ENCODE data around the gene GOLGA3.

DNA sequence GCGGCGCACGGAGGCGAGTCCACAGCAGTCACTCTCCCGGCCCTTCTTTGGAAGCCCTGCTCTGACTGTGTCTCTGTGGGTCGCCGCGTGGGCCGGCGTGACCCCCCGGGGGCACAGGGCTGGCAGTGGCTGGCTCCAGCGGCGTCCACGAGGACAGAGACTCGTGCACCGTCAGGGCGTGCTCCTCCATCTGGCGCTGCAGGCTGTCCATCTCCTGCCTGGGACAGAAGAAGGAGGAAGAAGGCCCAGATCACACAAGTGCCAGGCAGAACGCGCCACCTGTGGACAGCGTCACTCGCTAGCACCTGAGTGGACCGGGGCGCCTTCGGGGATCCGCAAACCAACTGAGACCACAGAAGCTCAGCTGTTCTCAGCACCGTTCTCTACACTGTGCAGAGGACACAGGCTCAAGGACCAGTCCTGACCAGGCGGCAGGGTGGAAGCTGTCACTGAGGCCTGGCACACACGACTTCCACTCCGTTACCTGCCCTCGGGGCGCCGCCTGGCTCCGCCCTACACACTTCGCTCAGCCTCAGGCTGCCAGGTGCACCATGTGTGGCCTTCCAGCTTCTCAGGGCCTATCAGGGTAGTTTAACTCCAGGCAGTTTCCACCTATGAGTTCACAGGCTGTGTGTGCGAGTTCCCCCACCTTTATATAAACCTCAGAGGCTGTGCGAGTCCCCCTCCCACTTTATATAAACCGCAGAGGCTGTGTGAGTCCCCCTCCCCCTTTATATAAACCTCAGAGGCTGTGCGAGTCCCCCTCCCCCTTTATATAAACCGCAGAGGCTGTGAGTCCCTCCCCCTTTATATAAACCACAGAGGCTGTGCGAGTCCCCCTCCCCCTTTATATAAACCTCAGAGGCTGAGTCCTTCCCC, 55.4 kb downstream of the GOLGA3 start:
- TF ChIP-seq EZH2 (IDR thresholded peaks at IDR 0.05; ENCODE audit: low read depth, unreplicated experiment): no peak
- TF ChIP-seq, protein P1, sequence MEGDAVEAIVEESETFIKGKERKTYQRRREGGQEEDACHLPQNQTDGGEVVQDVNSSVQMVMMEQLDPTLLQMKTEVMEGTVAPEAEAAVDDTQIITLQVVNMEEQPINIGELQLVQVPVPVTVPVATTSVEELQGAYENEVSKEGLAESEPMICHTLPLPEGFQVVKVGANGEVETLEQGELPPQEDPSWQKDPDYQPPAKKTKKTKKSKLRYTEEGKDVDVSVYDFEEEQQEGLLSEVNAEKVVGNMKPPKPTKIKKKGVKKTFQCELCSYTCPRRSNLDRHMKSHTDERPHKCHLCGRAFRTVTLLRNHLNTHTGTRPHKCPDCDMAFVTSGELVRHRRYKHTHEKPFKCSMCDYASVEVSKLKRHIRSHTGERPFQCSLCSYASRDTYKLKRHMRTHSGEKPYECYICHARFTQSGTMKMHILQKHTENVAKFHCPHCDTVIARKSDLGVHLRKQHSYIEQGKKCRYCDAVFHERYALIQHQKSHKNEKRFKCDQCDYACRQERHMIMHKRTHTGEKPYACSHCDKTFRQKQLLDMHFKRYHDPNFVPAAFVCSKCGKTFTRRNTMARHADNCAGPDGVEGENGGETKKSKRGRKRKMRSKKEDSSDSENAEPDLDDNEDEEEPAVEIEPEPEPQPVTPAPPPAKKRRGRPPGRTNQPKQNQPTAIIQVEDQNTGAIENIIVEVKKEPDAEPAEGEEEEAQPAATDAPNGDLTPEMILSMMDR (conservative IDR thresholded peaks at IDR 0.05; ENCODE audit: low read depth in 2 of 2): no peak
- no peak for TF ChIP-seq CREB1 (CRISPR knock-in tag; IDR thresholded peaks at IDR 0.05; ENCODE audit: low read depth)
- no peak for TF ChIP-seq POLR2AphosphoS5 (IDR thresholded peaks at IDR 0.05; ENCODE audit: low read depth)
- TF ChIP-seq, protein P2, sequence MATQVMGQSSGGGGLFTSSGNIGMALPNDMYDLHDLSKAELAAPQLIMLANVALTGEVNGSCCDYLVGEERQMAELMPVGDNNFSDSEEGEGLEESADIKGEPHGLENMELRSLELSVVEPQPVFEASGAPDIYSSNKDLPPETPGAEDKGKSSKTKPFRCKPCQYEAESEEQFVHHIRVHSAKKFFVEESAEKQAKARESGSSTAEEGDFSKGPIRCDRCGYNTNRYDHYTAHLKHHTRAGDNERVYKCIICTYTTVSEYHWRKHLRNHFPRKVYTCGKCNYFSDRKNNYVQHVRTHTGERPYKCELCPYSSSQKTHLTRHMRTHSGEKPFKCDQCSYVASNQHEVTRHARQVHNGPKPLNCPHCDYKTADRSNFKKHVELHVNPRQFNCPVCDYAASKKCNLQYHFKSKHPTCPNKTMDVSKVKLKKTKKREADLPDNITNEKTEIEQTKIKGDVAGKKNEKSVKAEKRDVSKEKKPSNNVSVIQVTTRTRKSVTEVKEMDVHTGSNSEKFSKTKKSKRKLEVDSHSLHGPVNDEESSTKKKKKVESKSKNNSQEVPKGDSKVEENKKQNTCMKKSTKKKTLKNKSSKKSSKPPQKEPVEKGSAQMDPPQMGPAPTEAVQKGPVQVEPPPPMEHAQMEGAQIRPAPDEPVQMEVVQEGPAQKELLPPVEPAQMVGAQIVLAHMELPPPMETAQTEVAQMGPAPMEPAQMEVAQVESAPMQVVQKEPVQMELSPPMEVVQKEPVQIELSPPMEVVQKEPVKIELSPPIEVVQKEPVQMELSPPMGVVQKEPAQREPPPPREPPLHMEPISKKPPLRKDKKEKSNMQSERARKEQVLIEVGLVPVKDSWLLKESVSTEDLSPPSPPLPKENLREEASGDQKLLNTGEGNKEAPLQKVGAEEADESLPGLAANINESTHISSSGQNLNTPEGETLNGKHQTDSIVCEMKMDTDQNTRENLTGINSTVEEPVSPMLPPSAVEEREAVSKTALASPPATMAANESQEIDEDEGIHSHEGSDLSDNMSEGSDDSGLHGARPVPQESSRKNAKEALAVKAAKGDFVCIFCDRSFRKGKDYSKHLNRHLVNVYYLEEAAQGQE (IDR thresholded peaks at IDR 0.05; ENCODE audit: unreplicated experiment): no peak
- no peak for TF ChIP-seq ZNF331 (CRISPR knock-in tag; IDR thresholded peaks at IDR 0.05; ENCODE audit: low read depth)
- TF ChIP-seq NANOG (IDR thresholded peaks at IDR 0.05; ENCODE audit: borderline replicate concordance): no peak
- TF ChIP-seq EZH2phosphoT487 (IDR thresholded peaks at IDR 0.05; ENCODE audit: unreplicated experiment): no peak
- TF ChIP-seq JUNB (IDR thresholded peaks at IDR 0.05; ENCODE audit: unreplicated experiment): no peak

Data from GM23338 (cell line).